HepG2 (cell line): ENCODE measurements around the gene OR2A1. TPM values are rescaled to one million over a fixed set of nuclear protein-coding genes. Genes with fewer than 3 reads are reported as not detected.
A peak's percentile ranks its signal among the peaks of the same experiment; 100 is the strongest.
"Not testable (repeated sequence)": the region's sequence is repeated elsewhere in the genome, so short reads cannot be mapped to it uniquely, and the experiment has no call there.

Experiments
- ATAC-seq: fragments of 200-7000 bp; cut with Tn5 transposase; 3 replicates; pipeline ENCODE4 v1.9.1; 2020; ENCODE audit warnings: mild to moderate bottlenecking, moderate library complexity
- BruUV-seq: library from RNA; stranded (reverse); fragments of 400-500 nt; replicated peaks from 2 replicates; lab custom pipeline; 2021; lab: Mats Ljungman, UMichigan
- CTCF ChIA-PET: fragments of 300-600 bp; formaldehyde crosslinking; extraction: SDS; loops from one replicate; lab custom pipeline; 2021; ENCODE audit warnings: low total read pairs, inconsistent platforms, low intra/inter-chr PET ratio; lab: Yijun Ruan, JAX
- POLR2A ChIA-PET: fragments of 350-600 bp; sonication (Branson Sonifier 250); formaldehyde crosslinking; loops from one replicate; lab custom pipeline; 2020; ENCODE audit warnings: antibody characterized with exemption, inconsistent platforms; lab: Yijun Ruan, JAX
- DNase-seq: peaks from one replicate; pipeline ENCODE4 v3.0.0-alpha.2; 2015; ENCODE audit warnings: low spot score
- FAIRE-seq: peaks from 3 replicates; lab custom pipeline; 2011; peaks lifted over from hg19 to GRCh38; lab: Jason Lieb, UNC
- H2AFZ ChIP-seq: one replicate; pipeline ENCODE4 v1.6.1; 2011; ENCODE audit warnings: low read length, inconsistent platforms
- H3K27ac ChIP-seq: fragments of 300-600 bp; 3 replicates; pipeline ENCODE4 v1.8.0; 2011; ENCODE audit warnings: mixed run types, mild to moderate bottlenecking, mixed read lengths, low read length, inconsistent platforms; ENCODE audit not compliant: insufficient read depth; ENCODE audit errors: extremely low read length
- H3K27me3 ChIP-seq, 2 experiments: fragments of 200-600 bp in 1 of 2; 2 replicates in 1 of 2; 3 replicates in 1 of 2; pipeline versions ENCODE4 v1.6.0 to v1.8.0; 2011; ENCODE audit warnings: low read length in 2 of 2, mild to moderate bottlenecking in 2 of 2, moderate library complexity in 2 of 2, inconsistent platforms in 1 of 2; ENCODE audit not compliant: insufficient read depth in 2 of 2, control insufficient read depth in 1 of 2
- H3K36me3 ChIP-seq, 2 experiments: fragments of 200-600 bp in 1 of 2; replicated peaks in 1 of 2; 2 replicates in 1 of 2; 3 replicates in 1 of 2; pipeline versions ENCODE4 v1.5.1 to v1.8.0; 2011; ENCODE audit warnings: low read length in 2 of 2, inconsistent platforms in 1 of 2; ENCODE audit not compliant: insufficient read depth in 2 of 2, control insufficient read depth in 1 of 2
- H3K4me1 ChIP-seq: 2 replicates; pipeline ENCODE4 v1.5.1; 2012; ENCODE audit warnings: low read length, inconsistent platforms; ENCODE audit not compliant: insufficient read depth
- H3K4me2 ChIP-seq: 2 replicates; pipeline ENCODE4 v1.6.0; 2011; ENCODE audit warnings: low read depth, low read length, inconsistent platforms
- H3K4me3 ChIP-seq, 3 experiments: fragments of 200-600 bp in 1 of 3; sonication (generic), shearing (Covaris generic) in 1 of 3; replicated peaks in 1 of 3; 2 replicates each; pipeline ENCODE4 v1.5.1; 2011 to 2016; ENCODE audit warnings: low read length in 3 of 3, inconsistent platforms in 2 of 3, low read depth in 2 of 3, mild to moderate bottlenecking in 2 of 3, control low read depth in 1 of 3, mixed read lengths in 1 of 3; ENCODE audit not compliant: insufficient read depth in 1 of 3
- H3K79me2 ChIP-seq: one replicate; pipeline ENCODE4 v1.6.1; 2011; ENCODE audit warnings: low read length, inconsistent platforms; ENCODE audit not compliant: insufficient read depth
- H3K9ac ChIP-seq: 2 replicates; pipeline ENCODE4 v1.6.0; 2011; ENCODE audit warnings: mild to moderate bottlenecking, low read depth, low read length, inconsistent platforms; ENCODE audit not compliant: insufficient read depth
- H3K9me3 ChIP-seq: 2 replicates; pipeline ENCODE4 v1.5.1; 2012; ENCODE audit warnings: mild to moderate bottlenecking, low read length
- H4K20me1 ChIP-seq: 2 replicates; pipeline ENCODE4 v1.6.0; 2011; ENCODE audit warnings: inconsistent platforms, mild to moderate bottlenecking, low read length, moderate library complexity; ENCODE audit not compliant: insufficient read depth
- WGBS: methylation state at CpG from one replicate; pipeline ENCODE4 v1.1.6; 2017; ENCODE audit warnings: low lambda C conversion rate; 5-methylcytosine and 5-hydroxymethylcytosine counted together
- in situ Hi-C: cut with HindIII; loops from 2 replicates; pipeline ENCODE4 v1.10.0; 2017; ENCODE audit warnings: low pct_unique_long_range_greater_than_20kb; ENCODE audit not compliant: extremely low pct_ligation_motif_present
- intact Hi-C: fragments of 100-400 bp; cut with micrococcal nuclease; formaldehyde crosslinking; loops from one replicate; pipeline ENCODE4 v1.10.0; 2022; ENCODE audit not compliant: unreplicated experiment
- polyA plus RNA-seq, 8 experiments: library from polyadenylated mRNA; depleted of rRNA in 3 of 8; stranded (reverse) in 7 of 8; unstranded in 1 of 8; fragments of >200 nt; fragmentation: Illumina TruSeq in 4 of 8; extraction: Trizol in 4 of 8; gene quantifications; 2 replicates each; pipeline versions ENCODE4 v1.2.1 to v1.2.3, GENCODE V29; 2011 to 2016; ENCODE audit warnings: low read depth in 4 of 8, missing spikeins in 1 of 8, mixed read lengths in 1 of 8; ENCODE audit not compliant: insufficient read depth in 1 of 8
- total RNA-seq, 5 experiments: library from RNA; depleted of rRNA; stranded (reverse); fragments of >200 nt; fragmentation: Illumina TruSeq; extraction: Trizol; gene quantifications; 2 replicates each; pipeline ENCODE4 v1.2.3, GENCODE V29; 2016; ENCODE audit warnings: low read depth in 1 of 5

The OR2A1 gene
- total and polyA plus RNA-seq, 2 of the 13 experiments (the other 11 are each of a cell fraction or from before 2014, with no cell fraction given), result not detected

DNA sequence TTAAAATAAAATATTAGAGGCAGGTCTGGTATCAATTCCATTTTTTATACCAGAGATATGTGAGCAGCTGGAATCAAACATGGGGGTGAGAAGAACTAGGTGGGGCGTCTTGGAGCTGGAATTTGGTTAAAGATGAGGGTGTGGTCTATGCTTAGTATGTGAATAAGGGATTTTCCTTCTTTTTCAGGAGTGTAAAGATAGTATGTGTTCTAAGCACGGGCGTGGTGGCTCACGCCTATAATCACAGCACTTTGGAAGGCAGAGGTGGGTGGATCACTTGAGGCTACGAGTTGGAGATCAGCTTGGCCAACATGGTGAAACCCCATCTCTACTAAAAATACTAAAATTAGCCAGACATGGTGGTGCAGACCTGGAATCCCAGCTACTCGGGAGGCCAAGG is 36.9 kb upstream of the OR2A1 start:
- ATAC-seq, BruUV-seq: not testable (repeated sequence)

DNA sequence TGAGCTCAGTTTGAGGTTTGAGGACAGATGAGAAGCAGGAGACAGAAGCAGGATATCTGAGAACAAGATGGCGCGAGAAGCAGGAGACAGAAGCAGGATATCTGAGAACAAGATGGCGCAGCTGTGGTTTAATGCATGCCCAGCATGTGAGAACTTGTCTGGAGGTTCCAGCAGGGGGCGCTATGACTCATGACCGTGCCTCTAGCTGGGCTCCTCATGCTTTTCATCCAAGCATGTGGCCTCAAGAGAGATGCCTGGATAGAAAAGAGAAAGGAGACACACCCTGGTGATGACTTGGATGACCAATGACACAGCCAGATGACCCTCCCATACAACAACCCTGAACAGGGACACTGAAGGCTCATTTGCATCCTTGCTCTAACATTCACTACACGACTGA is 32.2 kb upstream of the OR2A1 start:
- H3K36me3 ChIP-seq, BruUV-seq, POLR2A ChIA-PET, H3K9me3 ChIP-seq, H2AFZ ChIP-seq, H3K27ac ChIP-seq, intact Hi-C loops, H3K9ac ChIP-seq, H3K4me2 ChIP-seq, H3K79me2 ChIP-seq, ATAC-seq, CTCF ChIA-PET, in situ Hi-C loops, H3K27me3 ChIP-seq, H3K4me1 ChIP-seq, H3K4me3 ChIP-seq, DNase-seq, H4K20me1 ChIP-seq: not testable (repeated sequence)
- peak; percentile 67 for FAIRE-seq
- WGBS, result 85% methylated on average over 3 of the region's 6 CpGs

More for the DNA sequence above, 36.9 kb upstream of the OR2A1 start:
- H3K27ac ChIP-seq, CTCF ChIA-PET, H3K4me3 ChIP-seq, FAIRE-seq, H3K9me3 ChIP-seq, H3K9ac ChIP-seq, H3K36me3 ChIP-seq, DNase-seq, H3K27me3 ChIP-seq, H4K20me1 ChIP-seq, intact Hi-C loops, H3K4me1 ChIP-seq, POLR2A ChIA-PET, H2AFZ ChIP-seq, H3K79me2 ChIP-seq, in situ Hi-C loops, H3K4me2 ChIP-seq: not testable (repeated sequence)
- 20% methylated on average over 1 of the region's 6 CpGs for WGBS

DNA sequence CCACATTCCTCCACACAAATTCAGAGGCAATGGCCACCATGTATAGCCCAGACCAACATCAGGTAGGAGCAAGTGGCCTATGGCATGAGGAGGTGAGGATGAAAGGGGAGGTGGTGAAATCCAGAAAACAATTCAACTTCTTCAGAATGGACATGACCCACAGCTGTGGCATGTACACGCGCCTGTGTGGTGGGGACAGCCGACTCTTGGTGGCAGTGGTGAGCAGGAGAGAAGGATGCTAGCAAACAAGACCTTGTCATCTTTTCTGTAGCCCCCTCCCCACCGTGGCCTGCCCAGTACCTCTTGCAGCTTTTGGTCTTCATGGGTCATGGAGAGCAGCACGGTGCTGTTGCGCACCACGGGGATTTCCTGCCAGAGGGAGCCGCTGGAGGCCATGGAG is 30.2 kb upstream of the OR2A1 start:
- H3K27ac ChIP-seq, BruUV-seq, FAIRE-seq, H3K79me2 ChIP-seq, in situ Hi-C loops, H2AFZ ChIP-seq, H3K36me3 ChIP-seq, H3K9ac ChIP-seq, H3K4me3 ChIP-seq, CTCF ChIA-PET, H3K4me2 ChIP-seq, H4K20me1 ChIP-seq, H3K9me3 ChIP-seq, H3K4me1 ChIP-seq, H3K27me3 ChIP-seq, intact Hi-C loops, POLR2A ChIA-PET, DNase-seq: not testable (repeated sequence)
- peak; percentile 52 for ATAC-seq
- WGBS, result no CpG with 5 or more reads among the region's 8 CpGs

DNA sequence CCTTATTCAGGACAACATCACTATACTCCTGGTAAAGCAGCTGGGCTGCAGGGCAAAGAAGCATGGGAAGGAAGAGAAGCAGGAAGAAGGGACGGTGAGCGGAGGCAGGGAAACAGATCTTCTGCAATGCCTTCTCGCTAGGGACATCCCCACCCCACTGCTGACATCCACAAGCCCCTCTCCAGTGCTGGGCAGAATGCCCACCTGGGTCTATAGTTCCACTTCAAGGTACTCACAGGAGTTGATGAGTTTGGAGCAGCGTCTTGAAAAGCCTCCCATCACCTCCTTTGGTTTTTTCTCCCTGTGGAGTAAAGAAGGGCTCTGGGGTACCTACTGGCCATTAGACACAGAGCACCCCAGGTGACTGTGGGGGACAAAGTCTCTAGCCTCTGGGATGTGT is 29.7 kb upstream of the OR2A1 start:
- BruUV-seq, H3K27ac ChIP-seq, H4K20me1 ChIP-seq, DNase-seq, FAIRE-seq, intact Hi-C loops, H3K36me3 ChIP-seq, H3K4me3 ChIP-seq, H3K9me3 ChIP-seq, H2AFZ ChIP-seq, POLR2A ChIA-PET, H3K4me1 ChIP-seq, H3K79me2 ChIP-seq, H3K27me3 ChIP-seq, H3K9ac ChIP-seq, ATAC-seq, CTCF ChIA-PET, in situ Hi-C loops, H3K4me2 ChIP-seq: not testable (repeated sequence)
- 73% methylated on average over 4 of the region's 4 CpGs for WGBS
